ENCODE data around the gene COLGALT1. TPM values are rescaled to one million over a fixed set of nuclear protein-coding genes. Genes with fewer than 3 reads are reported as not detected.

COLGALT1 gene
- total and polyA plus RNA-seq, 9 of the 15 experiments (the other 6 are each of a cell fraction or from before 2014, with no cell fraction given), result 4.9 to 119 (median 82.6) TPM

DNA sequence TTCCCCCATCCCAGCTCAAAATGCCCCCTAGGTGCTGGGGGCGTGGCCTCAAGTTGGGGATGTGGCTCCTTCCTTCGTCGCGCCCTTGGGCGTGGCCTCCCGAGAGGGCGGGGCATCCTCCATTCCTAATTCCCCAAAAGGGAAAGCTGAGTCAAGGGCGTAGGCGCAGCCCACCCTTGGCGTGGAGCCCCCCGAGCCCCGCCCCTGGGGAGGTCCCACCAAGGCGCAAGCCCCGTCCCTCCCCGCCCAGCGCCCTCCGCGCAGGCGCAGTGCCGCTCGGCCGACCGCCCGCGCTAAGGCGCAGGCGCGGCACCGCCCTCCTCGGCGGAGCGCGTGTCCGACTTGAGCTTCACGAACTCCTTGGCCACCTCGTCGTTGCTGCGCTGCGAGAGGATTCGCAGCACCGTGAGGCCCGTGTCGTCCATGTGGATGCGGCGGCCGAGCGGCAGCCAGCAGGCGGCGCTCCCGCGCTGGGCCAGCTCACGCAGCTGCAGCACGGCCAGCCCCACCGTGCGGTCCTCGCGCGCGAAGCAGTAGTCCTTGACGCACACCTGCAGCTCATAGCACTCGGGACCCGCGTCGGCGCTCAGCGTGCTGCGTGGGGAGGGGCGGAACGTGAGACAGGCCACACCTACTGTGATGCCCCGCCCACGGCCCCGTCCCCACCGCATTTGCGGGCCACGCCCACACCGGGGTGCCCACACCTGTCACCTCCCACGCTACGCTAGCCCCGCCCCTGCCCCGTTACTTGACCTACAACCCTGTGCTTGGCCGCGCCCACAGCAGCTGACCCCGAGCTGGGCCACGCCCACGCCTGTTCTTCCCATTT is 50.5 kb downstream of the COLGALT1 start (continued):
- TF ChIP-seq PHTF2 (CRISPR knock-in tag; IDR thresholded peaks at IDR 0.05) (no peak), TARDBP (IDR thresholded peaks at IDR 0.05) (peak; percentile 93), ZSCAN32 (CRISPR knock-in tag; IDR thresholded peaks at IDR 0.05) (no peak), ZKSCAN8 (CRISPR knock-in tag; IDR thresholded peaks at IDR 0.05) (no peak), CBX8 (IDR thresholded peaks at IDR 0.05; ENCODE audit: borderline replicate concordance, extremely low read depth, low read depth, low read length, poor library complexity, severe bottlenecking) (no peak), HOXB6 (CRISPR knock-in tag; IDR thresholded peaks at IDR 0.05; ENCODE audit: borderline replicate concordance) (no peak), TGIF2 (CRISPR knock-in tag; IDR thresholded peaks at IDR 0.05) (no peak), RFX1 (IDR thresholded peaks at IDR 0.05) (no peak), HNRNPLL (IDR thresholded peaks at IDR 0.05; ENCODE audit: low read depth, low read length, poor library complexity, severe bottlenecking) (peak; percentile 54), NR3C1 (CRISPR knock-in tag; IDR thresholded peaks at IDR 0.05) (peak; percentile 88), COPS2 (conservative IDR thresholded peaks at IDR 0.05) (no peak), BRD4 (IDR thresholded peaks at IDR 0.05) (no peak), KDM5B (IDR thresholded peaks at IDR 0.05; ENCODE audit: insufficient replicate concordance, low read depth, low read length) (peak; percentile 74), ZNF174 (CRISPR knock-in tag; IDR thresholded peaks at IDR 0.05) (no peak), NRF1 (conservative IDR thresholded peaks at IDR 0.05 in 1 of 2, IDR thresholded peaks at IDR 0.05 in 1 of 2) (peak; percentile 97 to 98), MTF1 (CRISPR knock-in tag; IDR thresholded peaks at IDR 0.05; ENCODE audit: borderline replicate concordance) (no peak), ZEB2 (IDR thresholded peaks at IDR 0.05) (peak; percentile 94), ZNF445 (CRISPR knock-in tag; IDR thresholded peaks at IDR 0.05; ENCODE audit: low read depth) (no peak), ZNF253 (CRISPR knock-in tag; conservative IDR thresholded peaks at IDR 0.05) (no peak), POLR2AphosphoS5 (IDR thresholded peaks at IDR 0.05; ENCODE audit: control insufficient read depth, insufficient read depth, low read depth, low read length) (0 out of 2 replicates have a peak, but pooled peaks have one; percentile 11), ZNF551 (CRISPR knock-in tag; IDR thresholded peaks at IDR 0.05) (no peak), CBFA2T2 (conservative IDR thresholded peaks at IDR 0.05) (no peak; the same call in 1 of the 2 replicates), CREB1 (IDR thresholded peaks at IDR 0.05) (peak; percentile 88), CREB1 (CRISPR knock-in tag; IDR thresholded peaks at IDR 0.05) (peak; percentile 95), ZSCAN29 (IDR thresholded peaks at IDR 0.05) (no peak)
- TF ChIP-seq, protein P1, sequence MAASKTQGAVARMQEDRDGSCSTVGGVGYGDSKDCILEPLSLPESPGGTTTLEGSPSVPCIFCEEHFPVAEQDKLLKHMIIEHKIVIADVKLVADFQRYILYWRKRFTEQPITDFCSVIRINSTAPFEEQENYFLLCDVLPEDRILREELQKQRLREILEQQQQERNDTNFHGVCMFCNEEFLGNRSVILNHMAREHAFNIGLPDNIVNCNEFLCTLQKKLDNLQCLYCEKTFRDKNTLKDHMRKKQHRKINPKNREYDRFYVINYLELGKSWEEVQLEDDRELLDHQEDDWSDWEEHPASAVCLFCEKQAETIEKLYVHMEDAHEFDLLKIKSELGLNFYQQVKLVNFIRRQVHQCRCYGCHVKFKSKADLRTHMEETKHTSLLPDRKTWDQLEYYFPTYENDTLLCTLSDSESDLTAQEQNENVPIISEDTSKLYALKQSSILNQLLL (CRISPR knock-in tag; IDR thresholded peaks at IDR 0.05; ENCODE audit: borderline replicate concordance), result no peak
- TF ChIP-seq, protein P2, sequence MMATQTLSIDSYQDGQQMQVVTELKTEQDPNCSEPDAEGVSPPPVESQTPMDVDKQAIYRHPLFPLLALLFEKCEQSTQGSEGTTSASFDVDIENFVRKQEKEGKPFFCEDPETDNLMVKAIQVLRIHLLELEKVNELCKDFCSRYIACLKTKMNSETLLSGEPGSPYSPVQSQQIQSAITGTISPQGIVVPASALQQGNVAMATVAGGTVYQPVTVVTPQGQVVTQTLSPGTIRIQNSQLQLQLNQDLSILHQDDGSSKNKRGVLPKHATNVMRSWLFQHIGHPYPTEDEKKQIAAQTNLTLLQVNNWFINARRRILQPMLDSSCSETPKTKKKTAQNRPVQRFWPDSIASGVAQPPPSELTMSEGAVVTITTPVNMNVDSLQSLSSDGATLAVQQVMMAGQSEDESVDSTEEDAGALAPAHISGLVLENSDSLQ (IDR thresholded peaks at IDR 0.05), result peak; percentile 87
- TF ChIP-seq, protein P3, sequence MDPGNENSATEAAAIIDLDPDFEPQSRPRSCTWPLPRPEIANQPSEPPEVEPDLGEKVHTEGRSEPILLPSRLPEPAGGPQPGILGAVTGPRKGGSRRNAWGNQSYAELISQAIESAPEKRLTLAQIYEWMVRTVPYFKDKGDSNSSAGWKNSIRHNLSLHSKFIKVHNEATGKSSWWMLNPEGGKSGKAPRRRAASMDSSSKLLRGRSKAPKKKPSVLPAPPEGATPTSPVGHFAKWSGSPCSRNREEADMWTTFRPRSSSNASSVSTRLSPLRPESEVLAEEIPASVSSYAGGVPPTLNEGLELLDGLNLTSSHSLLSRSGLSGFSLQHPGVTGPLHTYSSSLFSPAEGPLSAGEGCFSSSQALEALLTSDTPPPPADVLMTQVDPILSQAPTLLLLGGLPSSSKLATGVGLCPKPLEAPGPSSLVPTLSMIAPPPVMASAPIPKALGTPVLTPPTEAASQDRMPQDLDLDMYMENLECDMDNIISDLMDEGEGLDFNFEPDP (CRISPR knock-in tag; IDR thresholded peaks at IDR 0.05), result no peak

All from K562 (cell line).